Neutrophil (primary cell): ENCODE results near the gene ATP2C2.

Experiments
- H3K27ac ChIP-seq: fragments of 200-600 bp; sonication (generic); 2 replicates; pipeline ENCODE4 v1.5.1; 2016; ENCODE audit warnings: mild to moderate bottlenecking, moderate library complexity
- H3K27me3 ChIP-seq: fragments of 200-600 bp; sonication (generic); 2 replicates; pipeline ENCODE4 v1.6.0; 2016; ENCODE audit warnings: mild to moderate bottlenecking
- H3K36me3 ChIP-seq: fragments of 200-600 bp; sonication (generic); 2 replicates; pipeline ENCODE4 v1.5.1; 2017
- H3K4me1 ChIP-seq, 2 experiments: fragments of 200-600 bp in 1 of 2; sonication (generic) in 1 of 2; 1 replicate in 1 of 2; 2 replicates in 1 of 2; pipeline versions ENCODE4 v1.5.1 to v1.6.1; 2013 to 2016; ENCODE audit warnings: low read depth in 1 of 2, low read length in 1 of 2, mild to moderate bottlenecking in 1 of 2, moderate library complexity in 1 of 2; ENCODE audit not compliant: control insufficient read depth in 1 of 2, insufficient read depth in 1 of 2
- H3K4me3 ChIP-seq, 2 experiments: fragments of 200-600 bp in 1 of 2; sonication (generic) in 1 of 2; 1 replicate in 1 of 2; 2 replicates in 1 of 2; pipeline ENCODE4 v1.5.1; 2013 to 2016; ENCODE audit warnings: low read depth in 1 of 2, low read length in 1 of 2, mild to moderate bottlenecking in 1 of 2, moderate library complexity in 1 of 2
- H3K9me3 ChIP-seq: fragments of 200-600 bp; sonication (generic); 2 replicates; pipeline ENCODE4 v1.5.1; 2016
- TF ChIP-seq, protein P1 (sequence below): fragments of 200-600 bp; sonication (generic); IDR thresholded peaks from 2 replicates; pipeline ENCODE4 v1.5.1; 2016; ENCODE audit warnings: antibody characterized with exemption

Gene ATP2C2

DNA sequence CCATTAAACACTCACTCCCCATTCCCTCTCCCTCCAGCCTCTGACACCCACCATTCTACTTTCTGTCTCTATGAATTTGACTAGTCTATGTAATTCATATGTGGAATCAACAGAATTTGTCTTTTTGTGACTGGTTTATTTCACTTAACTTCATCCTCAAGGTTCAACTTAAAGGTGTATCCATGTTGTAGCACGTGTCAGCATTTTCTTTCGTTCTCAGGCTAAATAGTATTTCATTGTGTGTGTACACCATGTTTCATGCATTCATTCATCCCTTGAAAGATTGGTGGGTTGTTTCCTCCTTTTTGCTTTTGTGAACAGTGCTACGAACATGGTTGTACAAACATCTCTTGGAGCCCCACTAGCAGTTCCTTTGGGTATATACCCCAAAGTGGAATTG lies 36.0 kb downstream of the ATP2C2 start:
- TF ChIP-seq, protein P1, sequence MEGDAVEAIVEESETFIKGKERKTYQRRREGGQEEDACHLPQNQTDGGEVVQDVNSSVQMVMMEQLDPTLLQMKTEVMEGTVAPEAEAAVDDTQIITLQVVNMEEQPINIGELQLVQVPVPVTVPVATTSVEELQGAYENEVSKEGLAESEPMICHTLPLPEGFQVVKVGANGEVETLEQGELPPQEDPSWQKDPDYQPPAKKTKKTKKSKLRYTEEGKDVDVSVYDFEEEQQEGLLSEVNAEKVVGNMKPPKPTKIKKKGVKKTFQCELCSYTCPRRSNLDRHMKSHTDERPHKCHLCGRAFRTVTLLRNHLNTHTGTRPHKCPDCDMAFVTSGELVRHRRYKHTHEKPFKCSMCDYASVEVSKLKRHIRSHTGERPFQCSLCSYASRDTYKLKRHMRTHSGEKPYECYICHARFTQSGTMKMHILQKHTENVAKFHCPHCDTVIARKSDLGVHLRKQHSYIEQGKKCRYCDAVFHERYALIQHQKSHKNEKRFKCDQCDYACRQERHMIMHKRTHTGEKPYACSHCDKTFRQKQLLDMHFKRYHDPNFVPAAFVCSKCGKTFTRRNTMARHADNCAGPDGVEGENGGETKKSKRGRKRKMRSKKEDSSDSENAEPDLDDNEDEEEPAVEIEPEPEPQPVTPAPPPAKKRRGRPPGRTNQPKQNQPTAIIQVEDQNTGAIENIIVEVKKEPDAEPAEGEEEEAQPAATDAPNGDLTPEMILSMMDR, result no peak
- Histone ChIP-seq H3K27ac (no peak overlapping the region), H3K36me3 (peaks cover 53% of the 10 kb centered on the region), H3K27me3 (no peaks in the 10 kb centered on the region), H3K4me3 (no peak overlapping the region), H3K4me1 (no peaks in the 10 kb centered on the region), H3K9me3 (no peaks in the 10 kb centered on the region)

DNA sequence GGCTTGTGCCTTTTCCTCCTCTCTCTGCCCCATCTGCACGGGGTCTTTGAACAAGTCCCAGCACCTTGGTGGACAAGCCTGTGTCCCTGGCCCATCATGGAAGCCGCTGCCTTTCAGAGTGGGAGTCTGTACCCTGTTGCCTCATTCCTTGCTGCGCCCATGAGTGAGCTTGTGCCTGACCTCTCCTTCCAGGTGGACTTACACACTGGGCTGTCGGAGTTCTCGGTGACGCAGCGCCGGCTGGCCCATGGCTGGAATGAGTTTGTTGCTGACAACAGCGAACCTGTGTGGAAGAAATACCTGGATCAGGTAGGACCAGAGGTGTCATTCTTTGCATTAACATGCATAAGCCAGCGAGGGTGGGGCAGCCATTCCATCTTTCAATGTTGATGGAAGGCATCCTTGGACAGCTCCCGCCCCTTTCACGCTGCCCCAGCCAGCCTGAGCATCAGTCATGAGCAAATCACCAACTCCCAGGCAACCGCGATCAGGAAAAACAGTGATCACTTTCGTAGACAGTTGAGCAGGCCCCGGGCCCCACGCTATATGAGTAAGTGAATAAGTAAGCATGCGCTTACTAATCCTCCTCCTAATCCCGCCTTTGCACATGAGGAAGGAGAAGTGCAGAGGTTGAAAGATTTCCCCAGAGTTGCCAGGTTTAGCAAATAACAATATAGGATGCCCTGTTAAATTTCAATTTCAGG lies 36.8 kb downstream of the ATP2C2 start:
- H3K36me3 ChIP-seq, result peaks cover 55% of the 10 kb centered on the region

DNA sequence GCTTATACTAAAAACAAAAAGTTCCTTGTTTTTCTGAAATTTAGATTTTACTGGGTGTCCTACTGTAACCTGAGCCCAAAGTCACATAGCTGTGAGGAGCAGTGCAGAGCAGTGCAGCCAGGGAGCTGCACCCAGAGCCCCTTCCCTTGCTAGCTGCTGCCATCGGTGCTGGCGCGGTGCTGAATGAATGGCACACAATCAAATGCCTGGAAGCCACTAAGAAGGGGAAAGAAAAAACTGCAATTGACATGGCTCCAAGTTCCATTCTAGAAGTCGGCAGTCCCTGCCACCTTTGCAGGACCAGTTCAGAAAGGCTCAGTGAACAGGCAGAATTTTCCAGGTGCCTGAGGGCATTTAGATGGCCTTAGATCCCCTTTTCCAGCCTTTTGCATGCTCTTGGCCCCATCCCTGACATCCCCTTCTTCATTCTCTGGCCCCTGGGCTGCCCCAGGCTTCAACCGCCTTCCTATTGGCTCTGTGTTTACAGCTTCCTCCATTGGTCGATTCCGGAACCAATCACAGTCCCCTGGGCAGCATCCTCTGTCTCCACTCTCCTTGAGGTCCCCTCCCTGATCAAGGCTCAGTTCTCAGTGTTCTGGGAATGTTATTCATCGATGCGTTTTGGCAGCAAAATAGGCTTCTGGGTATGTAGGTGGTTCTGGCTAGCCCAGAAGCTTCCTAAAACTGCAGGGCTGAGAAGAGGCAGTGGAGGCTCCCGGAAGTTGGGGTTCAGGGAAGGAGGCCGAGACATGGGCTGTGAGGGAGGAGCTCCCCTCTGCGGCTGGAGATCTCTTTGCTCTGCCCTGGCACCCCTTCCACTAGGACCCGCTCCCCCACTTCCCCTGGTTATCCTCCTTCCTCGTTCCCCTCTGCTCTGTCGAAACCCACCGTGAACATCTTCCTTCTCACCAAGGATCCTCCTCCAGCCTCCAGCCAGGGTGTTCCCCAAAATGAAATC lies 37.9 kb downstream of the ATP2C2 start:
- Histone ChIP-seq H3K27ac (no peak overlapping the region), H3K27me3 (no peaks in the 10 kb centered on the region), H3K4me1 (no peaks in the 10 kb centered on the region), H3K36me3 (peaks cover 65% of the 10 kb centered on the region), H3K9me3 (no peaks in the 10 kb centered on the region), H3K4me3 (no peak overlapping the region)
- TF ChIP-seq, protein P1, result no peak

More for the DNA sequence above, 36.8 kb downstream of the ATP2C2 start:
- H3K4me1 ChIP-seq, result no peaks in the 10 kb centered on the region
- no peaks in the 10 kb centered on the region for H3K9me3 ChIP-seq
- H3K4me3 ChIP-seq, result no peak overlapping the region
- H3K27ac ChIP-seq, result no peak overlapping the region
- H3K27me3 ChIP-seq, result no peaks in the 10 kb centered on the region
- TF ChIP-seq, protein P1, result no peak

DNA sequence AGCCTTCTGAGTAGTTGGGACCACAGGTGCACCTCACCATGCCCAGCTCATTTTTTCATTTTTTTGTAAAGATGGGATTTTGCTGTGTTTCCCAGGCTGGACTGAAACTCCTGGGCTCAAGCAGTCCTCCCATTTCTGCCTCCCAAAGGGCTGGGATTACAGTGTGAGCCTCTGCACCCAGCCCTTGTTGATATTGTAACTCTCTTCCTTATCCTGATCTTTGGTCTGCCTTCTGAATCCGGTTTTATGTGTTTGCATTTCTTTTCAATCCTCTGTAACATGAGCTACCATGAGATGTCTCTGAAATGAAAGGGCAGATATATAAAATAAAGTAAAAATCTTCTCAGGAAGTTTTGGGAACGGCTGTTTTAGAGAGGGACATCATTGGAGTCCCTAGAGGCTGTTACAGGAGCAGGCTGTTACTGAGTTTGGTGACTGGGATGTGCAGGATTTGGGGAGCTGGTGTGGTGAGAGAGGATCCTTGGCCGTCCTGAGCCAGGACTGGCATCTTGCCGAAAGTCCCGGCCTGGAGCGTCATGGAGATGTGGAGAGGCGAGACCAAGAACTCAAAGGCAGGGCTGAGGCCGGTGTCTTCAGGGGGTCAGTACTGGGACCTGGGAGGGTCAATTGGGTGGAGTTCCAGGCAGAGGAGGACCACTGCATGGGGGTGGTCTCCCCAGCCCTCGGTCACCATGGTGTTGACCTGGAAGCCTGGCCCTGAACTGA lies 39.4 kb downstream of the ATP2C2 start:
- Histone ChIP-seq H3K36me3 (peaks cover 65% of the 10 kb centered on the region), H3K4me3 (no peak overlapping the region)
- TF ChIP-seq, protein P1, result no peak

DNA sequence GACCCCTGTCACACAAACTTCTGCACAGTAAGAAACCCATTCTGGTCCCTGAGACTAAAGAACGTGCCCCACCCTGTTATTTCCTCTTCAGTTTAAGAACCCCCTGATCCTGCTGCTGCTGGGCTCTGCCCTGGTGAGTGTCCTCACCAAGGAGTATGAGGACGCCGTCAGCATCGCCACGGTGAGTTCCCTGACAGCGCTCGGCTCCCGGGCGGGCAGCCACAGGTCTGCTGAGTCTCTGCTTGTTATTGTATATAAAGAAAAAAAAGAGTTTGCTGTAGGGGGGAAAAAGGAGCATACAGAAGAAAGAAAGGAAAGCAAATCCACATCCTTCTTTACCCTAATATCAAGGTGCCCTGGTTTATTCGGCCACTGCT lies 40.0 kb downstream of the ATP2C2 start:
- no peaks in the 10 kb centered on the region for H3K4me1 ChIP-seq
- no peaks in the 10 kb centered on the region for H3K27me3 ChIP-seq
- H3K27ac ChIP-seq, result no peak overlapping the region
- TF ChIP-seq, protein P1, result no peak
- no peaks in the 10 kb centered on the region for H3K9me3 ChIP-seq
- no peak overlapping the region for H3K4me3 ChIP-seq
- peaks cover 69% of the 10 kb centered on the region for H3K36me3 ChIP-seq

More for the DNA sequence above, 39.4 kb downstream of the ATP2C2 start:
- no peaks in the 10 kb centered on the region for H3K4me1 ChIP-seq
- H3K27ac ChIP-seq, result no peak overlapping the region
- H3K27me3 ChIP-seq, result no peaks in the 10 kb centered on the region
- no peaks in the 10 kb centered on the region for H3K9me3 ChIP-seq
